HepG2 (cell line): ENCODE data around the gene RAB6A. TPM values are rescaled to one million over a fixed set of nuclear protein-coding genes. Genes with fewer than 3 reads are reported as not detected.

Source experiments
- ATAC-seq: fragments of 200-7000 bp; cut with Tn5 transposase; 3 replicates; pipeline ENCODE4 v1.9.1; 2020; ENCODE audit warnings: mild to moderate bottlenecking, moderate library complexity
- BruUV-seq: library from RNA; stranded (reverse); fragments of 400-500 nt; replicated peaks from 2 replicates; lab custom pipeline; 2021; lab: Mats Ljungman, UMichigan
- CTCF ChIA-PET: fragments of 300-600 bp; formaldehyde crosslinking; extraction: SDS; loops from one replicate; lab custom pipeline; 2021; ENCODE audit warnings: low total read pairs, inconsistent platforms, low intra/inter-chr PET ratio; lab: Yijun Ruan, JAX
- POLR2A ChIA-PET: fragments of 350-600 bp; sonication (Branson Sonifier 250); formaldehyde crosslinking; loops from one replicate; lab custom pipeline; 2020; ENCODE audit warnings: antibody characterized with exemption, inconsistent platforms; lab: Yijun Ruan, JAX
- DNase-seq: peaks from one replicate; pipeline ENCODE4 v3.0.0-alpha.2; 2015; ENCODE audit warnings: low spot score
- FAIRE-seq: peaks from 3 replicates; lab custom pipeline; 2011; peaks lifted over from hg19 to GRCh38; lab: Jason Lieb, UNC
- H2AFZ ChIP-seq: one replicate; pipeline ENCODE4 v1.6.1; 2011; ENCODE audit warnings: low read length, inconsistent platforms
- H3K27ac ChIP-seq: fragments of 300-600 bp; 3 replicates; pipeline ENCODE4 v1.8.0; 2011; ENCODE audit warnings: mixed run types, mild to moderate bottlenecking, mixed read lengths, low read length, inconsistent platforms; ENCODE audit not compliant: insufficient read depth; ENCODE audit errors: extremely low read length
- H3K27me3 ChIP-seq, 2 experiments: fragments of 200-600 bp in 1 of 2; 2 replicates in 1 of 2; 3 replicates in 1 of 2; pipeline versions ENCODE4 v1.6.0 to v1.8.0; 2011; ENCODE audit warnings: low read length in 2 of 2, mild to moderate bottlenecking in 2 of 2, moderate library complexity in 2 of 2, inconsistent platforms in 1 of 2; ENCODE audit not compliant: insufficient read depth in 2 of 2, control insufficient read depth in 1 of 2
- H3K36me3 ChIP-seq, 2 experiments: fragments of 200-600 bp in 1 of 2; replicated peaks in 1 of 2; 2 replicates in 1 of 2; 3 replicates in 1 of 2; pipeline versions ENCODE4 v1.5.1 to v1.8.0; 2011; ENCODE audit warnings: low read length in 2 of 2, inconsistent platforms in 1 of 2; ENCODE audit not compliant: insufficient read depth in 2 of 2, control insufficient read depth in 1 of 2
- H3K4me1 ChIP-seq: 2 replicates; pipeline ENCODE4 v1.5.1; 2012; ENCODE audit warnings: low read length, inconsistent platforms; ENCODE audit not compliant: insufficient read depth
- H3K4me2 ChIP-seq: 2 replicates; pipeline ENCODE4 v1.6.0; 2011; ENCODE audit warnings: low read depth, low read length, inconsistent platforms
- H3K4me3 ChIP-seq, 3 experiments: fragments of 200-600 bp in 1 of 3; sonication (generic), shearing (Covaris generic) in 1 of 3; replicated peaks in 1 of 3; 2 replicates each; pipeline ENCODE4 v1.5.1; 2011 to 2016; ENCODE audit warnings: low read length in 3 of 3, inconsistent platforms in 2 of 3, low read depth in 2 of 3, mild to moderate bottlenecking in 2 of 3, control low read depth in 1 of 3, mixed read lengths in 1 of 3; ENCODE audit not compliant: insufficient read depth in 1 of 3
- H3K79me2 ChIP-seq: one replicate; pipeline ENCODE4 v1.6.1; 2011; ENCODE audit warnings: low read length, inconsistent platforms; ENCODE audit not compliant: insufficient read depth
- H3K9ac ChIP-seq: 2 replicates; pipeline ENCODE4 v1.6.0; 2011; ENCODE audit warnings: mild to moderate bottlenecking, low read depth, low read length, inconsistent platforms; ENCODE audit not compliant: insufficient read depth
- H3K9me3 ChIP-seq: 2 replicates; pipeline ENCODE4 v1.5.1; 2012; ENCODE audit warnings: mild to moderate bottlenecking, low read length
- H4K20me1 ChIP-seq: 2 replicates; pipeline ENCODE4 v1.6.0; 2011; ENCODE audit warnings: inconsistent platforms, mild to moderate bottlenecking, low read length, moderate library complexity; ENCODE audit not compliant: insufficient read depth
- CEBPB ChIP-seq: IDR thresholded peaks from 2 replicates; pipeline ENCODE4 v1.6.1; 2011; ENCODE audit warnings: low read depth, low read length, improper control_type of control experiment, borderline replicate concordance
- NR2C2 ChIP-seq: sonication (generic); formaldehyde crosslinking; IDR thresholded peaks from 2 replicates; pipeline ENCODE4 v1.4.0; 2020; ENCODE audit warnings: missing genetic modification reagents, mild to moderate bottlenecking, moderate library complexity, borderline replicate concordance
- WGBS: methylation state at CpG from one replicate; pipeline ENCODE4 v1.1.6; 2017; ENCODE audit warnings: low lambda C conversion rate; 5-methylcytosine and 5-hydroxymethylcytosine counted together
- in situ Hi-C: cut with HindIII; loops from 2 replicates; pipeline ENCODE4 v1.10.0; 2017; ENCODE audit warnings: low pct_unique_long_range_greater_than_20kb; ENCODE audit not compliant: extremely low pct_ligation_motif_present
- intact Hi-C: fragments of 100-400 bp; cut with micrococcal nuclease; formaldehyde crosslinking; loops from one replicate; pipeline ENCODE4 v1.10.0; 2022; ENCODE audit not compliant: unreplicated experiment
- polyA plus RNA-seq, 8 experiments: library from polyadenylated mRNA; depleted of rRNA in 3 of 8; stranded (reverse) in 7 of 8; unstranded in 1 of 8; fragments of >200 nt; fragmentation: Illumina TruSeq in 4 of 8; extraction: Trizol in 4 of 8; gene quantifications; 2 replicates each; pipeline versions ENCODE4 v1.2.1 to v1.2.3, GENCODE V29; 2011 to 2016; ENCODE audit warnings: low read depth in 4 of 8, missing spikeins in 1 of 8, mixed read lengths in 1 of 8; ENCODE audit not compliant: insufficient read depth in 1 of 8
- total RNA-seq, 5 experiments: library from RNA; depleted of rRNA; stranded (reverse); fragments of >200 nt; fragmentation: Illumina TruSeq; extraction: Trizol; gene quantifications; 2 replicates each; pipeline ENCODE4 v1.2.3, GENCODE V29; 2016; ENCODE audit warnings: low read depth in 1 of 5
- TF ChIP-seq, protein P1 (sequence below): sonication (generic); formaldehyde crosslinking; IDR thresholded peaks from 2 replicates; pipeline ENCODE4 v1.5.1; 2020; ENCODE audit warnings: mild to moderate bottlenecking, missing genetic modification reagents, moderate library complexity
- TF ChIP-seq, protein P2 (sequence below): sonication (generic); formaldehyde crosslinking; IDR thresholded peaks from 2 replicates; pipeline ENCODE4 v1.5.1; 2020; ENCODE audit warnings: mild to moderate bottlenecking, missing genetic modification reagents, borderline replicate concordance

Gene RAB6A
- total and polyA plus RNA-seq, 2 of the 13 experiments (the other 11 are each of a cell fraction or from before 2014, with no cell fraction given), result 74.3 to 121 TPM

GRCh38 chr11:73753938-73754337 lies 6.9 kb downstream of the RAB6A start (continued):
- peak; percentile 7; the same call in 1 of the 2 replicates for TF ChIP-seq CEBPB

- 79% methylated on average over 7 of the region's 7 CpGs for WGBS
Measured at GRCh38 chr11:73752903-73753302, 8.0 kb downstream of the RAB6A start.

More at GRCh38 chr11:73752903-73753302, 8.0 kb downstream of the RAB6A start:
- Histone ChIP-seq H2AFZ (no peak overlapping the region), H3K4me3 (no peak overlapping the region), H4K20me1 (peaks cover 31% of the 10 kb centered on the region), H3K9me3 (no peaks in the 10 kb centered on the region), H3K36me3 (peaks cover 0 to 6% of the 10 kb centered on the region in 2 experiments; a peak in 2 of 5 replicates), H3K27me3 (no peaks in the 10 kb centered on the region), H3K79me2 (peaks cover 95% of the 10 kb centered on the region), H3K4me1 (peaks cover 94% of the 10 kb centered on the region), H3K4me2 (no peak overlapping the region), H3K9ac (no peak overlapping the region), H3K27ac (no peak overlapping the region)
- DNase-seq (no peak), ATAC-seq (no peak), FAIRE-seq (no peak)
- CTCF ChIA-PET, result no interaction called here
- no TSS peak for BruUV-seq
- TF ChIP-seq, protein P1, sequence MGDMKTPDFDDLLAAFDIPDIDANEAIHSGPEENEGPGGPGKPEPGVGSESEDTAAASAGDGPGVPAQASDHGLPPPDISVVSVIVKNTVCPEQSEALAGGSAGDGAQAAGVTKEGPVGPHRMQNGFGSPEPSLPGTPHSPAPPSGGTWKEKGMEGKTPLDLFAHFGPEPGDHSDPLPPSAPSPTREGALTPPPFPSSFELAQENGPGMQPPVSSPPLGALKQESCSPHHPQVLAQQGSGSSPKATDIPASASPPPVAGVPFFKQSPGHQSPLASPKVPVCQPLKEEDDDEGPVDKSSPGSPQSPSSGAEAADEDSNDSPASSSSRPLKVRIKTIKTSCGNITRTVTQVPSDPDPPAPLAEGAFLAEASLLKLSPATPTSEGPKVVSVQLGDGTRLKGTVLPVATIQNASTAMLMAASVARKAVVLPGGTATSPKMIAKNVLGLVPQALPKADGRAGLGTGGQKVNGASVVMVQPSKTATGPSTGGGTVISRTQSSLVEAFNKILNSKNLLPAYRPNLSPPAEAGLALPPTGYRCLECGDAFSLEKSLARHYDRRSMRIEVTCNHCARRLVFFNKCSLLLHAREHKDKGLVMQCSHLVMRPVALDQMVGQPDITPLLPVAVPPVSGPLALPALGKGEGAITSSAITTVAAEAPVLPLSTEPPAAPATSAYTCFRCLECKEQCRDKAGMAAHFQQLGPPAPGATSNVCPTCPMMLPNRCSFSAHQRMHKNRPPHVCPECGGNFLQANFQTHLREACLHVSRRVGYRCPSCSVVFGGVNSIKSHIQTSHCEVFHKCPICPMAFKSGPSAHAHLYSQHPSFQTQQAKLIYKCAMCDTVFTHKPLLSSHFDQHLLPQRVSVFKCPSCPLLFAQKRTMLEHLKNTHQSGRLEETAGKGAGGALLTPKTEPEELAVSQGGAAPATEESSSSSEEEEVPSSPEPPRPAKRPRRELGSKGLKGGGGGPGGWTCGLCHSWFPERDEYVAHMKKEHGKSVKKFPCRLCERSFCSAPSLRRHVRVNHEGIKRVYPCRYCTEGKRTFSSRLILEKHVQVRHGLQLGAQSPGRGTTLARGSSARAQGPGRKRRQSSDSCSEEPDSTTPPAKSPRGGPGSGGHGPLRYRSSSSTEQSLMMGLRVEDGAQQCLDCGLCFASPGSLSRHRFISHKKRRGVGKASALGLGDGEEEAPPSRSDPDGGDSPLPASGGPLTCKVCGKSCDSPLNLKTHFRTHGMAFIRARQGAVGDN, result 0 out of 2 replicates have a peak, but pooled peaks have one; percentile 10
- no peak for TF ChIP-seq NR2C2 (CRISPR knock-in tag)
- TF ChIP-seq, protein P2, sequence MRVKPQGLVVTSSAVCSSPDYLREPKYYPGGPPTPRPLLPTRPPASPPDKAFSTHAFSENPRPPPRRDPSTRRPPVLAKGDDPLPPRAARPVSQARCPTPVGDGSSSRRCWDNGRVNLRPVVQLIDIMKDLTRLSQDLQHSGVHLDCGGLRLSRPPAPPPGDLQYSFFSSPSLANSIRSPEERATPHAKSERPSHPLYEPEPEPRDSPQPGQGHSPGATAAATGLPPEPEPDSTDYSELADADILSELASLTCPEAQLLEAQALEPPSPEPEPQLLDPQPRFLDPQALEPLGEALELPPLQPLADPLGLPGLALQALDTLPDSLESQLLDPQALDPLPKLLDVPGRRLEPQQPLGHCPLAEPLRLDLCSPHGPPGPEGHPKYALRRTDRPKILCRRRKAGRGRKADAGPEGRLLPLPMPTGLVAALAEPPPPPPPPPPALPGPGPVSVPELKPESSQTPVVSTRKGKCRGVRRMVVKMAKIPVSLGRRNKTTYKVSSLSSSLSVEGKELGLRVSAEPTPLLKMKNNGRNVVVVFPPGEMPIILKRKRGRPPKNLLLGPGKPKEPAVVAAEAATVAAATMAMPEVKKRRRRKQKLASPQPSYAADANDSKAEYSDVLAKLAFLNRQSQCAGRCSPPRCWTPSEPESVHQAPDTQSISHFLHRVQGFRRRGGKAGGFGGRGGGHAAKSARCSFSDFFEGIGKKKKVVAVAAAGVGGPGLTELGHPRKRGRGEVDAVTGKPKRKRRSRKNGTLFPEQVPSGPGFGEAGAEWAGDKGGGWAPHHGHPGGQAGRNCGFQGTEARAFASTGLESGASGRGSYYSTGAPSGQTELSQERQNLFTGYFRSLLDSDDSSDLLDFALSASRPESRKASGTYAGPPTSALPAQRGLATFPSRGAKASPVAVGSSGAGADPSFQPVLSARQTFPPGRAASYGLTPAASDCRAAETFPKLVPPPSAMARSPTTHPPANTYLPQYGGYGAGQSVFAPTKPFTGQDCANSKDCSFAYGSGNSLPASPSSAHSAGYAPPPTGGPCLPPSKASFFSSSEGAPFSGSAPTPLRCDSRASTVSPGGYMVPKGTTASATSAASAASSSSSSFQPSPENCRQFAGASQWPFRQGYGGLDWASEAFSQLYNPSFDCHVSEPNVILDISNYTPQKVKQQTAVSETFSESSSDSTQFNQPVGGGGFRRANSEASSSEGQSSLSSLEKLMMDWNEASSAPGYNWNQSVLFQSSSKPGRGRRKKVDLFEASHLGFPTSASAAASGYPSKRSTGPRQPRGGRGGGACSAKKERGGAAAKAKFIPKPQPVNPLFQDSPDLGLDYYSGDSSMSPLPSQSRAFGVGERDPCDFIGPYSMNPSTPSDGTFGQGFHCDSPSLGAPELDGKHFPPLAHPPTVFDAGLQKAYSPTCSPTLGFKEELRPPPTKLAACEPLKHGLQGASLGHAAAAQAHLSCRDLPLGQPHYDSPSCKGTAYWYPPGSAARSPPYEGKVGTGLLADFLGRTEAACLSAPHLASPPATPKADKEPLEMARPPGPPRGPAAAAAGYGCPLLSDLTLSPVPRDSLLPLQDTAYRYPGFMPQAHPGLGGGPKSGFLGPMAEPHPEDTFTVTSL (CRISPR knock-in tag), result no peak
- POLR2A ChIA-PET, result interaction anchor here (0.8 to 1.4 kb wide), 3 partner anchors 9 to 106 kb away, joined by 3 to 7 read pairs (median 4); no protein-coding TSS in a partner anchor
- in situ Hi-C loops (no loop called here), intact Hi-C loops (no loop called here)
